H1 (cell line): Measurements from ENCODE around the gene FUNDC2.

ENCODE experiments used
- MAX ChIP-seq: IDR thresholded peaks from 2 replicates; pipeline ENCODE4 v1.6.1; 2012; ENCODE audit warnings: inconsistent platforms
- POLR2A ChIP-seq, 2 experiments: IDR thresholded peaks; 1 replicate in 1 of 2; 2 replicates in 1 of 2; pipeline ENCODE4 v1.6.1; 2011; ENCODE audit warnings: low read depth in 2 of 2, low read length in 2 of 2, mild to moderate bottlenecking in 2 of 2; ENCODE audit errors: control extremely low read depth in 1 of 2

GRCh38 chrX:154981116-154981411, 45.6 kb upstream of the FUNDC2 start:
- TF ChIP-seq MAX (no peak), POLR2A (IDR thresholded peaks at IDR 0.05; ENCODE audit: control extremely low read depth in 1 of 2, low read depth in 2 of 2, low read length in 2 of 2) (no peak)
